HepG2 (cell line): ENCODE measurements around the gene PTPN2. TPM values are rescaled to one million over a fixed set of nuclear protein-coding genes. Genes with fewer than 3 reads are reported as not detected.

ENCODE experiments used
- EEA1 ChIP-seq: sonication (generic); formaldehyde crosslinking; IDR thresholded peaks from 2 replicates; pipeline ENCODE4 v1.5.1; 2020; ENCODE audit warnings: mild to moderate bottlenecking, missing genetic modification reagents, borderline replicate concordance
- HOXA5 ChIP-seq: sonication (generic); formaldehyde crosslinking; IDR thresholded peaks from 2 replicates; pipeline ENCODE4 v1.4.0; 2020; ENCODE audit warnings: missing genetic modification reagents
- MIXL1 ChIP-seq: IDR thresholded peaks from 2 replicates; pipeline ENCODE4 v1.6.1; 2016
- NR1H2 ChIP-seq: sonication (generic); formaldehyde crosslinking; IDR thresholded peaks from 2 replicates; pipeline ENCODE4 v1.8.1; 2022; ENCODE audit warnings: low read depth, missing genetic modification reagents, borderline replicate concordance
- PLRG1 ChIP-seq: fragments of 450-650 bp; conservative IDR thresholded peaks from 2 replicates; pipeline ENCODE4 v1.6.1; 2016
- RAD51 ChIP-seq: fragments of 450-650 bp; IDR thresholded peaks from 2 replicates; pipeline ENCODE4 v1.6.1; 2016; ENCODE audit warnings: borderline replicate concordance
- RELA ChIP-seq: sonication (generic); formaldehyde crosslinking; IDR thresholded peaks from 2 replicates; pipeline ENCODE4 v1.4.0; 2020; ENCODE audit warnings: missing genetic modification reagents
- SMARCC2 ChIP-seq: fragments of 450-650 bp; IDR thresholded peaks from 2 replicates; pipeline ENCODE4 v1.6.1; 2017; ENCODE audit warnings: antibody characterized with exemption, mild to moderate bottlenecking
- SMC3 ChIP-seq: IDR thresholded peaks from 2 replicates; pipeline ENCODE4 v1.6.1; 2011; ENCODE audit warnings: low read length, improper control_type of control experiment
- WIZ ChIP-seq: sonication (generic); formaldehyde crosslinking; IDR thresholded peaks from 2 replicates; pipeline ENCODE4 v1.5.1; 2020; ENCODE audit warnings: mild to moderate bottlenecking, missing genetic modification reagents
- ZBTB7A ChIP-seq: sonication (generic); formaldehyde crosslinking; IDR thresholded peaks from 2 replicates; pipeline ENCODE4 v1.8.0; 2022; ENCODE audit warnings: mild to moderate bottlenecking, missing genetic modification reagents
- ZBTB7B ChIP-seq: sonication (generic); formaldehyde crosslinking; IDR thresholded peaks from 2 replicates; pipeline ENCODE4 v1.4.0; 2020; ENCODE audit warnings: missing genetic modification reagents
- ZFP36L1 ChIP-seq: sonication (generic); formaldehyde crosslinking; IDR thresholded peaks from 2 replicates; pipeline ENCODE4 v1.8.0; 2022; ENCODE audit warnings: mild to moderate bottlenecking, missing genetic modification reagents, moderate library complexity
- ZNF713 ChIP-seq: sonication (generic); formaldehyde crosslinking; IDR thresholded peaks from 2 replicates; pipeline ENCODE4 v1.4.0; 2020; ENCODE audit warnings: mild to moderate bottlenecking, missing genetic modification reagents
- polyA plus RNA-seq, 8 experiments: library from polyadenylated mRNA; depleted of rRNA in 3 of 8; stranded (reverse) in 7 of 8; unstranded in 1 of 8; fragments of >200 nt; fragmentation: Illumina TruSeq in 4 of 8; extraction: Trizol in 4 of 8; gene quantifications; 2 replicates each; pipeline versions ENCODE4 v1.2.1 to v1.2.3, GENCODE V29; 2011 to 2016; ENCODE audit warnings: low read depth in 4 of 8, missing spikeins in 1 of 8, mixed read lengths in 1 of 8; ENCODE audit not compliant: insufficient read depth in 1 of 8
- total RNA-seq, 5 experiments: library from RNA; depleted of rRNA; stranded (reverse); fragments of >200 nt; fragmentation: Illumina TruSeq; extraction: Trizol; gene quantifications; 2 replicates each; pipeline ENCODE4 v1.2.3, GENCODE V29; 2016; ENCODE audit warnings: low read depth in 1 of 5
- TF ChIP-seq, protein P1 (sequence below): sonication (generic); formaldehyde crosslinking; IDR thresholded peaks from 2 replicates; pipeline ENCODE4 v1.8.0; 2022; ENCODE audit warnings: mild to moderate bottlenecking, missing genetic modification reagents, borderline replicate concordance
- TF ChIP-seq, protein P2 (sequence below): sonication (generic); formaldehyde crosslinking; IDR thresholded peaks from 2 replicates; pipeline ENCODE4 v1.4.0; 2020; ENCODE audit warnings: mild to moderate bottlenecking, missing genetic modification reagents
- TF ChIP-seq, protein P3 (sequence below): sonication (generic); formaldehyde crosslinking; IDR thresholded peaks from 2 replicates; pipeline ENCODE4 v1.5.1; 2020; ENCODE audit warnings: mild to moderate bottlenecking, missing genetic modification reagents, borderline replicate concordance
- TF ChIP-seq, protein P4 (sequence below): sonication (generic); formaldehyde crosslinking; IDR thresholded peaks from 2 replicates; pipeline ENCODE4 v1.4.0; 2020; ENCODE audit warnings: missing genetic modification reagents, borderline replicate concordance

Gene PTPN2
- total and polyA plus RNA-seq, 2 of the 13 experiments (the other 11 are each of a cell fraction or from before 2014, with no cell fraction given) = 24.9 to 41.5 TPM

DNA sequence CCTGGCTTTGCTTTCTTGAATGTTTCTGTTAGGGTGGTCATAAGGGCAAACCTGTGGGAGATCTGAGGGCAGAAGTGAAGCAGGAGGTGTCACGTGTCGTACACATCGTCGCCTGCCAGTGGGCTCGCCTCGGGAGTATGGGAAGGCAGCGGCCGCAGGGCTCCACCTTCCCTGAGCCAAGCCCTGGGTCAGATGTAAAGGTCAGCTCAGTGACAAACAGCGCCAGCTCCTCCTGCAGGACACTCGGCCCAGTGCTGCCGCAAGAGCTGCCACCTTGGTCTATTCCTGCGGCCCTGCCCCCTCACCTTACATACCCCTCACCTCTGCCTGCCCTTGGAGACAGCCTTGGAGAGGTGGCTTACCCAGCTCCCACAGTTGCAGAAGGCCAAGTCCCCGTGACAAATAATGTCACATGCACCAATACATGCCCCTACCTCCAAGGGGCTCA is 117.0 kb downstream of the PTPN2 start (continued):
- peak; percentile 40; the same call in 1 of the 2 replicates for TF ChIP-seq RELA (CRISPR knock-in tag)
- TF ChIP-seq, protein P1, sequence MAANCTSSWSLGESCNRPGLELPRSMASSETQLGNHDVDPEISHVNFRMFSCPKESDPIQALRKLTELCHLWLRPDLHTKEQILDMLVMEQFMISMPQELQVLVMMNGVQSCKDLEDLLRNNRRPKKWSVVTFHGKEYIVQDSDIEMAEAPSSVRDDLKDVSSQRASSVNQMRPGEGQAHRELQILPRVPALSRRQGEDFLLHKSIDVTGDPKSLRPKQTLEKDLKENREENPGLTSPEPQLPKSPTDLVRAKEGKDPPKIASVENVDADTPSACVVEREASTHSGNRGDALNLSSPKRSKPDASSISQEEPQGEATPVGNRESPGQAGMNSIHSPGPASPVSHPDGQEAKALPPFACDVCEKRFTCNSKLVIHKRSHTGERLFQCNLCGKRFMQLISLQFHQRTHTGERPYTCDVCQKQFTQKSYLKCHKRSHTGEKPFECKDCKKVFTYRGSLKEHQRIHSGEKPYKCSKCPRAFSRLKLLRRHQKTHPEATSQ = no peak
- TF ChIP-seq NR1H2 = no peak
- no peak for TF ChIP-seq ZBTB7B (CRISPR knock-in tag)
- TF ChIP-seq HOXA5 (CRISPR knock-in tag) = 0 out of 2 replicates have a peak, but pooled peaks have one; percentile 67
- TF ChIP-seq, protein P2, sequence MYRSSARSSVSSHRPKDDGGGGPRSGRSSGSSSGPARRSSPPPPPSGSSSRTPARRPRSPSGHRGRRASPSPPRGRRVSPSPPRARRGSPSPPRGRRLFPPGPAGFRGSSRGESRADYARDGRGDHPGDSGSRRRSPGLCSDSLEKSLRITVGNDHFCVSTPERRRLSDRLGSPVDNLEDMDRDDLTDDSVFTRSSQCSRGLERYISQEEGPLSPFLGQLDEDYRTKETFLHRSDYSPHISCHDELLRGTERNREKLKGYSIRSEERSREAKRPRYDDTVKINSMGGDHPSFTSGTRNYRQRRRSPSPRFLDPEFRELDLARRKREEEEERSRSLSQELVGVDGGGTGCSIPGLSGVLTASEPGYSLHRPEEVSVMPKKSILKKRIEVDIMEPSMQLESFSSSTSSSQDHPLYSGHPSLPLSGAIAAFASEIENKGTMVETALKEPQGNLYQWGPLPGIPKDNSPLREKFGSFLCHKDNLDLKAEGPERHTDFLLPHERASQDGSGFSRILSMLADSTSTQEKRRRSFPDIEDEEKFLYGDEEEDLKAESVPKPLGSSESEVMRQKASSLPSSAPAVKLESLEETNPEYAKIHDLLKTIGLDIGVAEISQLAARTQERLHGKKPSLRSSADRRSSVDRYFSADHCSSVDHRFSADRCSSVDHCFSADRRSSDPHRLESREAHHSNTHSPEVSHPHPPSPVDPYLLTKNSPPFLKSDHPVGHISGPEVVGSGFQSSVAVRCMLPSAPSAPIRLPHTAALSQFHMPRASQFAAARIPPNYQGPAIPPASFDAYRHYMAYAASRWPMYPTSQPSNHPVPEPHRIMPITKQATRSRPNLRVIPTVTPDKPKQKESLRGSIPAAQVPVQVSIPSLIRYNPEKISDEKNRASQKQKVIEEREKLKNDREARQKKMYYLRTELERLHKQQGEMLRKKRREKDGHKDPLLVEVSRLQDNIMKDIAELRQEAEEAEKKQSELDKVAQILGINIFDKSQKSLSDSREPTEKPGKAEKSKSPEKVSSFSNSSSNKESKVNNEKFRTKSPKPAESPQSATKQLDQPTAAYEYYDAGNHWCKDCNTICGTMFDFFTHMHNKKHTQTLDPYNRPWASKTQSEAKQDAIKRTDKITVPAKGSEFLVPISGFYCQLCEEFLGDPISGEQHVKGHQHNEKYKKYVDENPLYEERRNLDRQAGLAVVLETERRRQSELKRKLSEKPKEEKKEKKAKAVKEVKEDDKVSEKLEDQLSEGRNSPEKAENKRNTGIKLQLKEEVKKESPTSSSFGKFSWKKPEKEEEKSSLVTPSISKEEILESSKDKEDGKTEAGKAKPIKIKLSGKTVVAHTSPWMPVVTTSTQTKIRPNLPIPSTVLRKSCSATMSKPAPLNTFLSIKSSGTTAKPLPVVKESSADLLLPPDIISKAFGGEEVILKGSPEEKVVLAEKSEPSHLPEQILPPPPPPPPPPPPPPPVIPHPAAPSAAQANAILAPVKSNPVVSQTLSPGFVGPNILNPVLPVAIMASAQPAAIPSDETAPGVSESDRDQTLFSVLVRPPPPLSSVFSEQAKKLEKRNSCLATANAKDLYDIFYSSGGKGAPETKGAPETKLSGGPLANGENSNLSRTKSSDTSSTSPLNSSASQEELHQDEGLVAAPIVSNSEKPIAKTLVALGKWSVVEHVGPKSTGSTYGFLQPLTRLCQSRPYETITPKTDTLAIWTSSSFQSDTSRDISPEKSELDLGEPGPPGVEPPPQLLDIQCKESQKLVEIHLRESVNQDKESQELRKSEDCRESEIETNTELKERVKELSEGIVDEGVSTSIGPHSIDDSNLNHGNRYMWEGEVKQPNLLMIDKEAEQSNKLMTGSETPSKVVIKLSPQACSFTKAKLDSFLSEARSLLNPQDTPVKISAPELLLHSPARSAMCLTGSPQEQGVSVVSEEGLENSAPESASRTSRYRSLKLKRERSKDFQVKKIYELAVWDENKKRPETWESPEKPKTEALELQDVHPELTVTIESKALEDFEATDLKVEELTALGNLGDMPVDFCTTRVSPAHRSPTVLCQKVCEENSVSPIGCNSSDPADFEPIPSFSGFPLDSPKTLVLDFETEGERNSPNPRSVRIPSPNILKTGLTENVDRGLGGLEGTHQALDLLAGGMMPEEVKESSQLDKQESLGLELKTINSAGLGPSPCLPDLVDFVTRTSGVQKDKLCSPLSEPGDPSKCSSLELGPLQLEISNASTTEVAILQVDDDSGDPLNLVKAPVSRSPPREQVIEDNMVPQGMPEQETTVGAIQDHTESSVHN (CRISPR knock-in tag) = no peak
- TF ChIP-seq SMARCC2 = no peak
- TF ChIP-seq ZNF713 (CRISPR knock-in tag) = no peak
- peak; percentile 56; the same call in 1 of the 2 replicates for TF ChIP-seq MIXL1 (CRISPR knock-in tag)
- no peak for TF ChIP-seq ZFP36L1 (CRISPR knock-in tag)
- TF ChIP-seq EEA1 (CRISPR knock-in tag) = no peak
- TF ChIP-seq PLRG1 = no peak
- no peak for TF ChIP-seq RAD51
- TF ChIP-seq WIZ (CRISPR knock-in tag) = no peak
- TF ChIP-seq, protein P3, sequence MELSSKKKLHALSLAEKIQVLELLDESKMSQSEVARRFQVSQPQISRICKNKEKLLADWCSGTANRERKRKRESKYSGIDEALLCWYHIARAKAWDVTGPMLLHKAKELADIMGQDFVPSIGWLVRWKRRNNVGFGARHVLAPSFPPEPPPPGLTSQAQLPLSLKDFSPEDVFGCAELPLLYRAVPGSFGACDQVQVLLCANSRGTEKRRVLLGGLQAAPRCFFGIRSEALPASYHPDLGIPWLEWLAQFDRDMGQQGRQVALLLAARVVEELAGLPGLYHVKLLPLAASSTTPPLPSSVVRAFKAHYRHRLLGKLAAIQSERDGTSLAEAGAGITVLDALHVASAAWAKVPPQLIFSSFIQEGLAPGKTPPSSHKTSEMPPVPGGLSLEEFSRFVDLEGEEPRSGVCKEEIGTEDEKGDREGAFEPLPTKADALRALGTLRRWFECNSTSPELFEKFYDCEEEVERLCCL = no peak
- TF ChIP-seq ZBTB7A (CRISPR knock-in tag) = peak; percentile 76; the same call in 1 of the 2 replicates
- TF ChIP-seq, protein P4, sequence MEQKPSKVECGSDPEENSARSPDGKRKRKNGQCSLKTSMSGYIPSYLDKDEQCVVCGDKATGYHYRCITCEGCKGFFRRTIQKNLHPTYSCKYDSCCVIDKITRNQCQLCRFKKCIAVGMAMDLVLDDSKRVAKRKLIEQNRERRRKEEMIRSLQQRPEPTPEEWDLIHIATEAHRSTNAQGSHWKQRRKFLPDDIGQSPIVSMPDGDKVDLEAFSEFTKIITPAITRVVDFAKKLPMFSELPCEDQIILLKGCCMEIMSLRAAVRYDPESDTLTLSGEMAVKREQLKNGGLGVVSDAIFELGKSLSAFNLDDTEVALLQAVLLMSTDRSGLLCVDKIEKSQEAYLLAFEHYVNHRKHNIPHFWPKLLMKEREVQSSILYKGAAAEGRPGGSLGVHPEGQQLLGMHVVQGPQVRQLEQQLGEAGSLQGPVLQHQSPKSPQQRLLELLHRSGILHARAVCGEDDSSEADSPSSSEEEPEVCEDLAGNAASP (CRISPR knock-in tag) = no peak; the same call in 1 of the 2 replicates
- peak; percentile 26; the same call in 1 of the 2 replicates for TF ChIP-seq SMC3
